ENCODE results near the gene PEX14.

Gene PEX14

GRCh38 chr1:10534519-10534918, 59.8 kb downstream of the PEX14 start:
- TF ChIP-seq FOXM1 (IDR thresholded peaks at IDR 0.05; ENCODE audit: borderline replicate concordance, low read depth) (no peak), TCF12 (IDR thresholded peaks at IDR 0.05; ENCODE audit: low read depth) (no peak), NFIC (IDR thresholded peaks at IDR 0.05) (no peak), ZBTB7A (IDR thresholded peaks at IDR 0.05; ENCODE audit: low read depth) (no peak), EP300 (IDR thresholded peaks at IDR 0.05; ENCODE audit: borderline replicate concordance) (no peak), TAF1 (IDR thresholded peaks at IDR 0.05; ENCODE audit: low read depth) (no peak), YY1 (IDR thresholded peaks at IDR 0.05; ENCODE audit: low read depth) (no peak), CEBPB (IDR thresholded peaks at IDR 0.05) (no peak), RAD21 (IDR thresholded peaks at IDR 0.05; ENCODE audit: low read depth) (no peak), TEAD4 (IDR thresholded peaks at IDR 0.05) (no peak), EGR1 (IDR thresholded peaks at IDR 0.05) (no peak), CREB1 (IDR thresholded peaks at IDR 0.05; ENCODE audit: low read depth) (no peak), MAX (IDR thresholded peaks at IDR 0.05) (no peak)
- TF ChIP-seq, protein P1, sequence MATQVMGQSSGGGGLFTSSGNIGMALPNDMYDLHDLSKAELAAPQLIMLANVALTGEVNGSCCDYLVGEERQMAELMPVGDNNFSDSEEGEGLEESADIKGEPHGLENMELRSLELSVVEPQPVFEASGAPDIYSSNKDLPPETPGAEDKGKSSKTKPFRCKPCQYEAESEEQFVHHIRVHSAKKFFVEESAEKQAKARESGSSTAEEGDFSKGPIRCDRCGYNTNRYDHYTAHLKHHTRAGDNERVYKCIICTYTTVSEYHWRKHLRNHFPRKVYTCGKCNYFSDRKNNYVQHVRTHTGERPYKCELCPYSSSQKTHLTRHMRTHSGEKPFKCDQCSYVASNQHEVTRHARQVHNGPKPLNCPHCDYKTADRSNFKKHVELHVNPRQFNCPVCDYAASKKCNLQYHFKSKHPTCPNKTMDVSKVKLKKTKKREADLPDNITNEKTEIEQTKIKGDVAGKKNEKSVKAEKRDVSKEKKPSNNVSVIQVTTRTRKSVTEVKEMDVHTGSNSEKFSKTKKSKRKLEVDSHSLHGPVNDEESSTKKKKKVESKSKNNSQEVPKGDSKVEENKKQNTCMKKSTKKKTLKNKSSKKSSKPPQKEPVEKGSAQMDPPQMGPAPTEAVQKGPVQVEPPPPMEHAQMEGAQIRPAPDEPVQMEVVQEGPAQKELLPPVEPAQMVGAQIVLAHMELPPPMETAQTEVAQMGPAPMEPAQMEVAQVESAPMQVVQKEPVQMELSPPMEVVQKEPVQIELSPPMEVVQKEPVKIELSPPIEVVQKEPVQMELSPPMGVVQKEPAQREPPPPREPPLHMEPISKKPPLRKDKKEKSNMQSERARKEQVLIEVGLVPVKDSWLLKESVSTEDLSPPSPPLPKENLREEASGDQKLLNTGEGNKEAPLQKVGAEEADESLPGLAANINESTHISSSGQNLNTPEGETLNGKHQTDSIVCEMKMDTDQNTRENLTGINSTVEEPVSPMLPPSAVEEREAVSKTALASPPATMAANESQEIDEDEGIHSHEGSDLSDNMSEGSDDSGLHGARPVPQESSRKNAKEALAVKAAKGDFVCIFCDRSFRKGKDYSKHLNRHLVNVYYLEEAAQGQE (IDR thresholded peaks at IDR 0.05; ENCODE audit: low read depth): no peak

GRCh38 chr1:10536133-10536770, 61.5 kb downstream of the PEX14 start:
- TF ChIP-seq NFIC (IDR thresholded peaks at IDR 0.05): no peak

DNA sequence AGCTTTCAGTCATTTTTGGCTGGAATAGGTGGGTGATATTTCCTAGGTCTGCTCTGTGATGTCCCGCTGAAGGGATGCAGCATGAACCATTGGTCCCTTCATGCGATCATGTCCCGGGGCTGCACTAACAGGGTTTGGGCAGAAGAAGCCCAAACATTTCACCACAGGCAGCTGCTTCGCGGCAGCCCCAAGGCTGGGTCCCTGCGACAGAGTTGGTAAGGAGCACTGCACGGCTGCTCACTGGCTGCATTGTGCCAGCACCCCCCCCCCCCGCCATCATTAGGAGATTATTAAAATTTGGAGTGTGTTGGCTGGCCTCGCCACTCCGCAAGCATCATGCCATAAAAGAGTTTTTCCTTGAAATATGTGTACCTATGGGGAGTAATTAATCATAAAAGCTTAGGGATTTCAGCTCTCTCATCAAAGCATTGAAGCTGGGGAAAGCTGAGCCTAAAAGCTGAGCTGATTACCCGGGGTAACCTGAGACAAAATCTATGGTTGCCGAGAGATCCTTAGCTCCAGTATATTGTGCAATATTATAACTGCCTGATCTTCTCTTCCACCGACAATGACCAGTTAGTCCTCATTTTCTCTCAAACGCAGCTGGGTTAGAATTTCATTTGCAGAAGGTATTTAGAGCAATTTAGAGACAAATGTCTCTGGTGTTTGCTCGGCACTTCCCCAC, 62.5 kb downstream of the PEX14 start:
- peak; percentile 67 for TF ChIP-seq CEBPB (IDR thresholded peaks at IDR 0.05)
- TF ChIP-seq RAD21 (IDR thresholded peaks at IDR 0.05; ENCODE audit: low read depth): no peak
- TF ChIP-seq TAF1 (IDR thresholded peaks at IDR 0.05; ENCODE audit: low read depth): no peak
- no peak for TF ChIP-seq ZBTB7A (IDR thresholded peaks at IDR 0.05; ENCODE audit: low read depth)
- no peak for TF ChIP-seq YY1 (IDR thresholded peaks at IDR 0.05; ENCODE audit: low read depth)
- no peak for TF ChIP-seq TCF12 (IDR thresholded peaks at IDR 0.05; ENCODE audit: low read depth)
- TF ChIP-seq TEAD4 (IDR thresholded peaks at IDR 0.05): no peak

DNA sequence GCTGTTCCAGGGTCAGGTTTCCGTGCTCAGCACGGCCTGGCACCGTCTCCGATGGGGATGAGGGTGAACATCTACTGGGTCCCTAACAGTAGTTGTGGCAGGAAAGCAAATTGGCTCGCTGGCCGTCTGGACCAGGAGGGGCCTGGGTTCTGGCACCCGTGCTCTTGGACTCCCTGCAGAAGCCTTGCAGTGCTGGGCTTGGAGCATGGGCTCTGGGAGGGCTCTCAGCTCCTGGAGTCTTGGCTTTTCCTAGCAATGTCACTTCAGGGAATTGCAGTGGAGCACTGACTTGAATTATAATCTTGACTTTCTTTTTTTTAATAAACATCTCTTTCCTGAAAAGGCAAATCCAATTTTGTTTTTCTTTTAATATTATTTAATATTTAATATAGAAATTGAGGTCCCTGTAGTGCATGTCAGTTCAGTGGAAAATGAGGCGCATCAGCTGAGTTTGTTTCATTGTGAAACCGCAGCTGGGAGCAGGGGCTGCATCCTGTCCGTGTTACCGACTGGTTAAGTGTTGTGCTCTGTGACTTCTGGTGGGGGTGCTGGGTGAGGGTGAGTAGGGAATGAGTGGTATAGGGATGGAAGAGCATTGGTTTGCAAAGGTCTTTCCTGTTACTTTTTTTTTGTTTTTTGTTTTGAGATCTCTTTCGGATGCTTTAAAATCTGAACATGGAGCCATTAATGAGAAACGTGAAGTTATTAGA, 64.1 kb downstream of the PEX14 start:
- TF ChIP-seq, protein P1 (IDR thresholded peaks at IDR 0.05; ENCODE audit: low read depth): no peak
- TF ChIP-seq RAD21 (IDR thresholded peaks at IDR 0.05; ENCODE audit: low read depth): no peak
- no peak for TF ChIP-seq NFIC (IDR thresholded peaks at IDR 0.05)
- no peak for TF ChIP-seq EP300 (IDR thresholded peaks at IDR 0.05; ENCODE audit: borderline replicate concordance)
- TF ChIP-seq ZBTB7A (IDR thresholded peaks at IDR 0.05; ENCODE audit: low read depth): no peak
- no peak for TF ChIP-seq CEBPB (IDR thresholded peaks at IDR 0.05)
- TF ChIP-seq TAF1 (IDR thresholded peaks at IDR 0.05; ENCODE audit: low read depth): no peak
- TF ChIP-seq YY1 (IDR thresholded peaks at IDR 0.05; ENCODE audit: low read depth): no peak

GRCh38 chr1:10539411-10540043, 64.8 kb downstream of the PEX14 start:
- TF ChIP-seq RAD21 (IDR thresholded peaks at IDR 0.05; ENCODE audit: low read depth) (no peak), EP300 (IDR thresholded peaks at IDR 0.05; ENCODE audit: borderline replicate concordance) (no peak), MAX (IDR thresholded peaks at IDR 0.05) (no peak), TEAD4 (IDR thresholded peaks at IDR 0.05) (no peak), ZBTB7A (IDR thresholded peaks at IDR 0.05; ENCODE audit: low read depth) (no peak), YY1 (IDR thresholded peaks at IDR 0.05; ENCODE audit: low read depth) (no peak), CREB1 (IDR thresholded peaks at IDR 0.05; ENCODE audit: low read depth) (no peak), NFIC (IDR thresholded peaks at IDR 0.05) (no peak), CEBPB (IDR thresholded peaks at IDR 0.05) (no peak), TAF1 (IDR thresholded peaks at IDR 0.05; ENCODE audit: low read depth) (no peak), TCF12 (IDR thresholded peaks at IDR 0.05; ENCODE audit: low read depth) (no peak), EGR1 (IDR thresholded peaks at IDR 0.05) (no peak), FOXM1 (IDR thresholded peaks at IDR 0.05; ENCODE audit: borderline replicate concordance, low read depth) (no peak)
- TF ChIP-seq, protein P2, sequence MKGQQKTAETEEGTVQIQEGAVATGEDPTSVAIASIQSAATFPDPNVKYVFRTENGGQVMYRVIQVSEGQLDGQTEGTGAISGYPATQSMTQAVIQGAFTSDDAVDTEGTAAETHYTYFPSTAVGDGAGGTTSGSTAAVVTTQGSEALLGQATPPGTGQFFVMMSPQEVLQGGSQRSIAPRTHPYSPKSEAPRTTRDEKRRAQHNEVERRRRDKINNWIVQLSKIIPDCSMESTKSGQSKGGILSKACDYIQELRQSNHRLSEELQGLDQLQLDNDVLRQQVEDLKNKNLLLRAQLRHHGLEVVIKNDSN (IDR thresholded peaks at IDR 0.05): no peak
- TF ChIP-seq, protein P1 (IDR thresholded peaks at IDR 0.05; ENCODE audit: low read depth): no peak

Measured in Ishikawa (cell line).